NCI-H128 (cell line): ENCODE measurements around the gene ING4.

Experiments used
- DNase-seq: peaks from one replicate; lab custom pipeline; 2025; ENCODE audit not compliant: unreplicated experiment; lab: John Stamatoyannopoulos, UW

The ING4 gene

GRCh38 chr12:6688543-6688998 lies 25.7 kb upstream of the ING4 start:
- DNase-seq = no peak

GRCh38 chr12:6685814-6686213 lies 22.9 kb upstream of the ING4 start:
- DNase-seq = no peak

- no peak for DNase-seq
These were observed 21.7 kb upstream of the ING4 start for GRCh38 chr12:6684609-6685008.

DNA sequence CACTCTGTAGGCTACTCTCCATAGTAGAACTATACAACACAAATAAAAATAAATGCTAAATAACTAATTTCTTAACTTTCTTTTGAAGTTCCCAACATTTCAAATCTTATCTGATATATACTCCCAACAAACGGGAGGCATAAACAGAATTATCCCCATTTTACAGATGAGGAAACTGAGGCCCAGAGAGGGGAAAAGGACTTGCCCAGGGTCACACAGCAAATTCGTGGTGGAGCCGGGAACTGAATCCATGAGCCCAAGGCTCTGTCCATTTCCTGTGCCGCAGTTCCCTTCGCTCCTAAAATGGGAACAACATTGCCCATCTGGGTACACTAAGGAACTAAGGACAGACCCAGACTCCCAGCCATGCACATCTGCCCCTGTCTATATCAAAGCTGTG lies 14.0 kb upstream of the ING4 start:
- no peak for DNase-seq

DNA sequence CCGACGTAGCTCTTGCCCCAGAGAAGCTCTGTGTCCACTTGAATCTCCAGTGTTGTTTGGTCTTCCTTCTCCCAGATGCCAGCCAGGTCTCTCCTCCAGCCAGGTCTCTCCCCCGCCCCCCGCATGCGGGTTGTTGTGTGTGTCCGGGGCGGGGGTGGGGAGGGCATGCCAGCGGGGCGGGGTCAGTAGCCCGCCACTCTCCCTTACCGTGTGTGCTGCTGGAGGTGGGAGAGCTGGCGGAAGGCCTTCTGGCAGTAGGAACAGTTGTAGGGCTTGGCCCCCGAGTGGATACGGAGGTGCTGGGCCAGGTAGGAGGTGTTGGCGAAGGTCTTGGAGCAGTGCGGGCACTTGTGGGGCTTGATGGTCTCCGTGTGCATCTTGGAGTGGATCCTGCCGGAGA lies 9.2 kb upstream of the ING4 start:
- no peak for DNase-seq

GRCh38 chr12:6667559-6668210 lies 4.8 kb upstream of the ING4 start:
- DNase-seq = no peak

GRCh38 chr12:6666211-6666610 lies 3.3 kb upstream of the ING4 start:
- DNase-seq = no peak

GRCh38 chr12:6664902-6665301 lies 2.0 kb upstream of the ING4 start:
- DNase-seq = no peak

- no peak for DNase-seq
These were observed 365 bp downstream of the ING4 start for GRCh38 chr12:6662602-6662905.

DNA sequence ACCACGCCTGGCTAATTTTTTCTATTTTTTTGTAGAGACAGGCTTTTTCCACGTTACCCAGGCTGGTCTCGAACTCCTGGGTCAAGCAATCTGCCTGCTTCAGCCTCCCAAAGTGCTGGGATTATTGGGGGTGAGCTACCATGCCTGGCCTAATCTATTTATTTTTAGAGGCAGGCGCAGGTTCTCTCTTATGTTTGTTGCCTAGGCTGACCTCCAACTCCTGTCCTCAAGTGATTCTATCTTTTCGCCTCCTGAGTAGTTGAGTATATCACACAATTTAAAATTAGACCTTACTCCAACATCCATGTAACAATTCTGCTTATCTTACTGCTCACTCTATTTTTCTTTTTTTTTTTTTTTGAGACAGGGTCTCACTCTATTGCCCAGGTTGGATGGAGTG lies 8.9 kb downstream of the ING4 start:
- no peak for DNase-seq

DNA sequence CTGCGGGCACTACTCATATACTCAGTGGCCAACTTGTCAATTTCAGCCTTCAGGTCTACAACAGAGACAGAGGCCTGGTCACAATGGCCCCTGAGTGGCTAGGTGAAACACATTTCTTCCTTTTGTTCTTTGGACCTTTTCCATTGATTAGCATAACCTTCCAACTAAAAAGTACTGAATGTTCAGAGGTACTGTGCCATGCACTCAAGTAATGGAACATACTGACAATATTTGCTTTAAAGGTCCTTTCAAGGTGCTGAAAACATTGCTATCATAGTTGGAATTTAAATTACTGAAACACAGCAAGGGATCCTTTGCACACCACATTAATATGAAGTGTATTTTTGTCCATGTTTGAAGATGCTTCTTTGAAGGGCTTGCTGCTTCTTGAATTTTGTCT lies 9.6 kb downstream of the ING4 start:
- DNase-seq = no peak

DNA sequence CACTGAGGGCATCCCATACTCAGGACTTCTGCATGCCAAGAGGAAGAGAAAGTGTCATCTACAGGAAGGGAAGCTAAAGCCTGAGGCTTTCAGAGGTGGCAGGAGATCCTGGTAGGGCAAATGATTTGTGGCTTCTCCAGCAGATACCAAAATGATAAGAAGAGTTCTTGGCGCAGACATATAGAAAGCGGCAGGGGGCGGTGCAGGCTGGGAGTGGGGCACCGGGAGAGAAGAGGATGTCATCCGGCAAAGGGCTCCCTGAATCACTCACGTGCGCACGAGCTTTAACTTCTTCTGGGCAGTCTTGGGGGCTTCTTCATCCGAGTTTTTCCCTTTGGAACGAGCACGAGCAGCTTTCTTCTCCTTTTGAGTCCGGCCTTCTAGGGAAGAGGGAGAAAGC lies 10.5 kb downstream of the ING4 start:
- DNase-seq = no peak

GRCh38 chr12:6650832-6651231 lies 12.1 kb downstream of the ING4 start:
- DNase-seq = no peak

GRCh38 chr12:6647083-6647604 lies 15.8 kb downstream of the ING4 start, which contains the start of gene ACRBP:
Gene ACRBP, minus strand, starts transcription at chr12:6647432. Its CDS starts 66 bp downstream, at chr12:6647366.
- no peak for DNase-seq

DNA sequence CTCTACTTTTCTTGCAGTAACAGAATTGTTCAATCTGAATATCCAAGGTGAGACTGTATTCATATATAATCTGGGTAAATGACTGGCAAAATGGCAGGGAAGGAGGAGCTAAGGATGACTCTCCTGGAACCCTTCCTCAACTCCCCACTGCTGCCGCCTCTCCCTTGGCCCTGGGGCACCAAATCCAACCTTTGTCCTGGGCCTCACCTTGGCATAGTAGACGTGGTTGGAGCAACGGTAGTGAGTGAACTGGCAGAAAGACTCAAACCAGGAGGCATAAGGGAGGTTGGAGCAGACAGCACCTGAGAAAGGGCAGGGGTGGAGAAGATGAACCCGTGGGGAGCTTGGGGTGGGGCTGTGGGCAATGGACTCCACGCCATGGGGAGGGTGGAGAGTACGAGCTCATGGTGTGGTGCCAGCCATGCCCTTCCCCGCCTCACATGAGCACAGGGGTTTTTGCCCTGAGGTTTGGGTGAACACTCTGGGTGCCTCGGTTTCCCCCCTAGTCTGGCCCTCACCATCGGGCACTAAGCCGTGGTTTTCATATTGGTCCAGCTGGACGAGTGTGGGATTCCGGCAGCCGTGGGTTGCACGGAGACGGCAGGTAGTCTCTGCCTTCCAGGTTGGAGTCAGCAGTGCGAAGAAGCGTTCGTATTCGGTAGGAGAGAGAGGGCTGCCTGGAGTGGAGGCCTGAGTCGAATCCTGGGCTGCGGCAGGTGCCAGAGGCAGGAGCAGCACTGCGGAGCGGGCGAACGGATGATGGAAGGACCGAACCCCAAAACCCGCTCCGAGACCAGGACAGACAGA lies 16.4 kb downstream of the ING4 start:
- no peak for DNase-seq

GRCh38 chr12:6644903-6645302 lies 18.0 kb downstream of the ING4 start:
- DNase-seq = no peak

GRCh38 chr12:6644257-6644596 lies 18.7 kb downstream of the ING4 start:
- DNase-seq = no peak

DNA sequence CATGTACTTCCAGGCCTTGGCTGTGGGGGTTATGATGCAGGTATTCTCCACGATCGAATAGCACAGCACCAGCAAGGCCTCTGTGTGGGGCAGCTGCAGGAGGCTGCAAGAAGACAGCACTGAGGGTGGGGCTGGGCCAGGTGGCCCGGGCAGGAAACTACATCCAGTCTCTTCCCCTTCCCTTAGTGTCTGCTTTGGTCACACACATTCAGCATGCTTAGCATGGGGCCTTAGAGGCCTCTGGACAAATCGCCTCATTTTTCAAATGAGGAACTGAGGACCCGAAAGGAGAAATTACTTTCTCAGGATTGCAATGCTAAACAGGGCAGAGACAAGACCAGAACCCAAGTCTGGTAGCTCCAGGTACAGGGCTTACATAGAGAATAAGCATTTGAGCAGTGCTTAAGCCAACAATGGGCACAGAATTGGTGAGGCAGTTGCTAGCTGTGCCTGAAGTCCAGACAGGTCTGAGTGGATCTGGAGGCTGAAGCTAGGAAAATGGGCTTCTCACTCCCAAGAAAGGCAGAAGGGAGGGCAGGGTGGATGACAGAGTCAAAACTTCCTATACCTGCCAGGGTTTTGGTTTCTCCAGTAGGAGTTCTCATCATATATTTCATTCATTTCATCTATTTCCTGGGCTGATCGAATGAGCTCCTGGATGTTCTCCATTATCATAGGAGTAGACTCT lies 19.2 kb downstream of the ING4 start:
- no peak for DNase-seq

- no peak for DNase-seq
These were observed 21.8 kb downstream of the ING4 start for GRCh38 chr12:6641131-6641530.

GRCh38 chr12:6640497-6640896 lies 22.4 kb downstream of the ING4 start:
- DNase-seq = no peak

GRCh38 chr12:6639151-6639801 lies 23.6 kb downstream of the ING4 start:
- no peak for DNase-seq

DNA sequence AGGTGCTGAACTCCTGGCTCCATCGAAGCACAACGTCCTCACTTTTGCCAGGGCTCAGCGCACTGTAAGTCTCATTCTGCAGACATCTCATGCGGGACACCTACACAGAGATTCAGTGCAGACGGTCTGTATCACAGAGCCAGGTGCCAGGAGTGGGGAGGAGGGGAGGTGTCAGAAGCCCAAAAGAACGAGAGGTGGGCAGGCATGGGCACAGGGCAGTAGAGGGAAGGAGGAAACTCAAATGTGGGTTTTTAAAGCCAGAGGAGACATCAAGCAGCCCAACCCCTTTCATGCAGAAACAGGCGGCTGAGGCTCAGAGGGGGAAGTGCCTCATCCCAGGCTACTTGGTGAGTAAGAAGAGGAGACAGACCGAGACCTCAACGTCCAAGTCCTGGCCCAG lies 24.6 kb downstream of the ING4 start:
- DNase-seq = no peak
